Ovary (tissue), 9 donors: ENCODE measurements around the gene SDF2. TPM values are rescaled to one million over a fixed set of nuclear protein-coding genes. Genes with fewer than 3 reads are reported as not detected.

Experiments used
- DNase-seq, 5 donors: peaks; one replicate each; pipeline ENCODE4 v3.0.0-alpha.2; 2019 to 2020
- H3K27ac ChIP-seq, 2 donors: fragments of 200-600 bp; one replicate each; pipeline versions ENCODE4 v1.5.1 to v1.8.0; 2019 to 2022
- H3K27me3 ChIP-seq: fragments of 200-600 bp; one replicate; pipeline ENCODE4 v1.8.0; 2022
- H3K36me3 ChIP-seq: fragments of 200-600 bp; sonication (generic); one replicate; pipeline ENCODE4 v1.5.1; 2019
- H3K4me1 ChIP-seq: one replicate; pipeline ENCODE4 v1.8.1; 2013; ENCODE audit warnings: mild to moderate bottlenecking, moderate library complexity; ENCODE audit not compliant: insufficient read depth
- H3K4me3 ChIP-seq: fragments of 200-600 bp; sonication (generic); one replicate; pipeline ENCODE4 v1.5.1; 2017
- H3K9me3 ChIP-seq, 2 donors: fragments of 200-600 bp in 1 of 2; sonication (generic) in 1 of 2; one replicate each; pipeline versions ENCODE4 v1.5.1 to v1.8.1; 2013 to 2019; ENCODE audit warnings: mild to moderate bottlenecking in 1 of 2, moderate library complexity in 1 of 2
- CTCF ChIP-seq, 3 donors: fragments of 450-650 bp in 2 of 3; fragments of 200-600 bp in 1 of 3; IDR thresholded peaks; one replicate each; pipeline versions ENCODE4 v1.5.1 to v1.8.0; 2016 to 2022; ENCODE audit warnings: antibody characterized with exemption in 3 of 3, mild to moderate bottlenecking in 1 of 3
- EP300 ChIP-seq: sonication (generic); formaldehyde crosslinking; IDR thresholded peaks from one replicate; pipeline ENCODE4 v1.6.1; 2017; ENCODE audit warnings: antibody characterized with exemption
- POLR2A ChIP-seq: fragments of 450-650 bp; IDR thresholded peaks from one replicate; pipeline ENCODE4 v1.6.1; 2017; ENCODE audit warnings: antibody characterized with exemption, mild to moderate bottlenecking, moderate library complexity
- WGBS, 3 donors: extraction: QIAGEN DNeasy Blood & Tissue Kit in 1 of 3; methylation state at CpG; one replicate each; pipeline versions ENCODE4 v1.1.5 to v1.1.7; 2013 to 2017; 5-methylcytosine and 5-hydroxymethylcytosine counted together
- intact Hi-C, 4 donors: fragments of 100-400 bp; cut with DNase I; formaldehyde crosslinking; loops; one replicate each; pipeline versions ENCODE4 v1.11.0 to v1.15.1; 2022 to 2023
- polyA plus RNA-seq, 2 donors: library from polyadenylated mRNA; stranded (reverse); fragments of 200-250 nt in 1 of 2; fragments of 350-450 nt in 1 of 2; fragmentation: Illumina TruSeq in 1 of 2; extraction: RNeasy Lipid Tissue Mini Kit (QIAGEN cat#74804) in 1 of 2; gene quantifications; one replicate each; pipeline ENCODE4 v1.2.3, GENCODE V29; 2013 to 2014
- total RNA-seq, 7 donors: library from RNA; depleted of rRNA in 2 of 7; stranded (reverse); fragments of >200 nt in 2 of 7; fragmentation: NEBNext Ultra II Directional in 3 of 7; extraction: Animal tissue kit (Norgen Biotek cat#: 25700) in 3 of 7; gene quantifications; one replicate each; pipeline versions ENCODE4 v1.1.0 to v1.2.4, GENCODE V29; 2016 to 2023
- donor health status: DM: no; HTN: no; CAD: no; lungs with moderate emphysema.
- donor health status: DM: no; HTN: no; CAD: no.
- donor health status: Bipolar disorder and iron deficiency.
- donor health status: DM: yes; HTN: yes; CAD: no.
- donor health status: DM: no; HTN: no; CAD: no.
- donor health status: DM: yes; HTN: yes; CAD: no.

Gene SDF2
- total and polyA plus RNA-seq, 9 donors = 33.9 to 118 (median 46.8) TPM

GRCh38 chr17:28598389-28598788 is 63.3 kb downstream of the SDF2 start:
- intact Hi-C loops = no loop called here
- H3K4me3 ChIP-seq = peak overlapping the region; percentile 47
- peak overlapping the region in 1 of 2 donors; percentile 92 for H3K27ac ChIP-seq
- H3K4me1 ChIP-seq = peaks cover 2% of the 10 kb centered on the region
- DNase-seq = no peak
- TF ChIP-seq CTCF (IDR thresholded peaks at IDR 0.05) (no peak), EP300 (no peak), POLR2A (no peak)
- no peaks in the 10 kb centered on the region for H3K27me3 ChIP-seq
- H3K36me3 ChIP-seq = no peaks in the 10 kb centered on the region
- H3K9me3 ChIP-seq = no peaks in the 10 kb centered on the region
- 1 to 3% (median 3%) methylated on average over 17 of the region's 17 CpGs for WGBS, 3 donors

Other genes starting within 250 kb of the SDF2 start
- under 1 TPM in 1 of 7 donors, not detected in 6; 0.95 TPM for gene SLC13A2, start 188.3 kb downstream of the SDF2 start, total RNA-seq
- not detected for gene SLC13A2, start 188.3 kb downstream of the SDF2 start, polyA plus RNA-seq
- gene FOXN1, start 155.6 kb downstream of the SDF2 start, total RNA-seq = not detected
- not detected for gene FOXN1, start 155.6 kb downstream of the SDF2 start, polyA plus RNA-seq
- gene UNC119, start 109.3 kb downstream of the SDF2 start, total RNA-seq = 10 to 100 TPM; 14.4 to 27.3 (median 19.5) TPM
- gene UNC119, start 109.3 kb downstream of the SDF2 start, polyA plus RNA-seq = 10 to 100 TPM; 18.6 to 19.3 TPM
- gene PIGS, start 90.4 kb downstream of the SDF2 start, total RNA-seq = 10 to 100 TPM; 16.1 to 42.2 (median 33.5) TPM
- 10 to 100 TPM; 26.6 to 64.8 TPM for gene PIGS, start 90.4 kb downstream of the SDF2 start, polyA plus RNA-seq
- gene ALDOC, start 85.0 kb downstream of the SDF2 start, total RNA-seq = 10 to 100 TPM; 17.1 to 71.5 (median 28.4) TPM
- 10 to 100 TPM; 25.4 to 39.1 TPM for gene ALDOC, start 85.0 kb downstream of the SDF2 start, polyA plus RNA-seq
- 1 to 10 TPM; 2.1 to 5.0 (median 3.3) TPM for gene SPAG5, start 62.9 kb downstream of the SDF2 start, total RNA-seq
- 1 to 10 TPM; 2.9 to 3.8 TPM for gene SPAG5, start 62.9 kb downstream of the SDF2 start, polyA plus RNA-seq
- 10 to 100 TPM in 3 of 7 donors, 1 to 10 TPM in 4; 3.6 to 16.2 (median 7.9) TPM for gene RSKR, start 47.7 kb downstream of the SDF2 start, total RNA-seq
- 1 to 10 TPM; 4.1 to 8.7 TPM for gene RSKR, start 47.7 kb downstream of the SDF2 start, polyA plus RNA-seq
- 100 to 1,000 TPM in 3 of 7 donors, 10 to 100 TPM in 4; 57.2 to 148 (median 93.2) TPM for gene BLTP2, start 16.7 kb downstream of the SDF2 start, total RNA-seq
- gene BLTP2, start 16.7 kb downstream of the SDF2 start, polyA plus RNA-seq = 100 to 1,000 TPM in 1 of 2 donors, 10 to 100 TPM in 1; 24.9 to 100 TPM
- 10 to 100 TPM; 42.3 to 83.8 (median 67.2) TPM for gene SUPT6H, start 299 bp upstream of the SDF2 start, total RNA-seq
- gene SUPT6H, start 299 bp upstream of the SDF2 start, polyA plus RNA-seq = 10 to 100 TPM; 34.8 to 80.1 TPM
- gene PROCA1, start 50.0 kb upstream of the SDF2 start, total RNA-seq = 1 to 10 TPM; 4.0 to 6.7 (median 5.0) TPM
- 1 to 10 TPM; 2.7 to 6.5 TPM for gene PROCA1, start 50.0 kb upstream of the SDF2 start, polyA plus RNA-seq
- 100 to 1,000 TPM; 149 to 222 (median 169) TPM for gene RAB34, start 56.0 kb upstream of the SDF2 start, total RNA-seq
- gene RAB34, start 56.0 kb upstream of the SDF2 start, polyA plus RNA-seq = 100 to 1,000 TPM; 196 to 208 TPM
- gene RPL23A, start 58.1 kb upstream of the SDF2 start, total RNA-seq = 1,000 to 10,000 TPM; 1,369 to 3,979 (median 2,659) TPM
- gene RPL23A, start 58.1 kb upstream of the SDF2 start, polyA plus RNA-seq = 1,000 to 10,000 TPM; 2,997 to 3,153 TPM
- 1 to 10 TPM in 6 of 7 donors, not detected in 1; 1.3 to 7.0 (median 1.6) TPM for gene TLCD1, start 64.3 kb upstream of the SDF2 start, total RNA-seq
- 1 to 10 TPM in 1 of 2 donors, under 1 TPM in 1; 0.75 to 5.1 TPM for gene TLCD1, start 64.3 kb upstream of the SDF2 start, polyA plus RNA-seq
- gene NEK8, start 66.9 kb upstream of the SDF2 start, total RNA-seq = 1 to 10 TPM; 2.3 to 8.3 (median 3.4) TPM
- 1 to 10 TPM; 1.9 to 2.2 TPM for gene NEK8, start 66.9 kb upstream of the SDF2 start, polyA plus RNA-seq
- gene TRAF4, start 82.1 kb upstream of the SDF2 start, total RNA-seq = 10 to 100 TPM; 12.9 to 61.3 (median 18.8) TPM
- 1 to 10 TPM; 3.5 to 7.0 TPM for gene TRAF4, start 82.1 kb upstream of the SDF2 start, polyA plus RNA-seq
- gene FAM222B, start 180.9 kb upstream of the SDF2 start, total RNA-seq = 10 to 100 TPM in 5 of 7 donors, 1 to 10 TPM in 2; 8.0 to 19.8 (median 17.9) TPM
- 10 to 100 TPM in 1 of 2 donors, 1 to 10 TPM in 1; 9.5 to 15.3 TPM for gene FAM222B, start 180.9 kb upstream of the SDF2 start, polyA plus RNA-seq
- 10 to 100 TPM; 18.8 to 33.4 (median 28.9) TPM for gene ERAL1, start 193.1 kb upstream of the SDF2 start, total RNA-seq
- 10 to 100 TPM; 28.5 to 61.9 TPM for gene ERAL1, start 193.1 kb upstream of the SDF2 start, polyA plus RNA-seq
- 10 to 100 TPM; 29.3 to 82.3 (median 75.0) TPM for gene FLOT2, start 235.8 kb upstream of the SDF2 start, total RNA-seq
- gene FLOT2, start 235.8 kb upstream of the SDF2 start, polyA plus RNA-seq = 10 to 100 TPM; 39.3 to 44.7 TPM
- 10 to 100 TPM in 1 of 7 donors, 1 to 10 TPM in 6; 7.3 to 13.8 (median 8.1) TPM for gene DHRS13, start 241.2 kb upstream of the SDF2 start, total RNA-seq
- 1 to 10 TPM; 3.7 to 5.1 TPM for gene DHRS13, start 241.2 kb upstream of the SDF2 start, polyA plus RNA-seq